Mesenchymal stem cell (in vitro differentiated cells and primary cell): ENCODE measurements around the gene FGF11.
A peak's percentile ranks its signal among the peaks of the same experiment; 100 is the strongest.

Experiments used
- DNase-seq: peaks from one replicate; pipeline ENCODE4 v3.0.0-alpha.2; 2013
- H2AFZ ChIP-seq: one replicate; pipeline ENCODE4 v1.6.1; 2013; ENCODE audit warnings: low read depth, mild to moderate bottlenecking, control low read depth, inconsistent platforms, low read length, moderate library complexity
- H2AK5ac ChIP-seq: 2 replicates; pipeline ENCODE4 v1.6.1; 2013; ENCODE audit warnings: low read length, moderate library complexity, mild to moderate bottlenecking, inconsistent platforms; ENCODE audit not compliant: severe bottlenecking
- H2BK120ac ChIP-seq: one replicate; pipeline ENCODE4 v1.6.1; 2013; ENCODE audit warnings: low read depth, mild to moderate bottlenecking, inconsistent platforms, low read length, moderate library complexity
- H2BK12ac ChIP-seq, 2 experiments: one replicate each; pipeline ENCODE4 v1.6.1; 2013; ENCODE audit warnings: inconsistent platforms in 2 of 2, low read length in 2 of 2, mild to moderate bottlenecking in 2 of 2, moderate library complexity in 2 of 2, control low read depth in 1 of 2
- H2BK15ac ChIP-seq: one replicate; pipeline ENCODE4 v1.6.1; 2013; ENCODE audit warnings: mild to moderate bottlenecking, low read depth, inconsistent platforms; ENCODE audit not compliant: poor library complexity, severe bottlenecking
- H2BK5ac ChIP-seq: 2 replicates; pipeline ENCODE4 v1.6.1; 2013; ENCODE audit warnings: low read depth, mild to moderate bottlenecking, low read length, control low read depth, inconsistent platforms; ENCODE audit not compliant: poor library complexity, severe bottlenecking
- H3K14ac ChIP-seq, 2 experiments: one replicate each; pipeline ENCODE4 v1.6.1; 2013; ENCODE audit warnings: inconsistent platforms in 2 of 2, low read length in 2 of 2, control low read depth in 1 of 2, mild to moderate bottlenecking in 1 of 2, moderate library complexity in 1 of 2
- H3K18ac ChIP-seq, 2 experiments: one replicate each; pipeline ENCODE4 v1.6.1; 2013; ENCODE audit warnings: inconsistent platforms in 2 of 2, low read length in 2 of 2, control low read depth in 1 of 2, low read depth in 1 of 2, mild to moderate bottlenecking in 1 of 2
- H3K23ac ChIP-seq, 2 experiments: one replicate each; pipeline ENCODE4 v1.6.1; 2013; ENCODE audit warnings: inconsistent platforms in 2 of 2, low read length in 2 of 2, mild to moderate bottlenecking in 2 of 2, moderate library complexity in 2 of 2, control low read depth in 1 of 2
- H3K27ac ChIP-seq: 2 replicates; pipeline ENCODE4 v1.5.1; 2013; ENCODE audit warnings: mild to moderate bottlenecking, moderate library complexity, low read length, control low read depth, inconsistent platforms; ENCODE audit not compliant: poor library complexity, severe bottlenecking
- H3K27me3 ChIP-seq, 2 experiments: 2 replicates each; pipeline versions ENCODE4 v1.6.1 to v1.7.0; 2013; ENCODE audit warnings: low read length in 2 of 2, mild to moderate bottlenecking in 2 of 2, moderate library complexity in 2 of 2, control low read depth in 1 of 2, inconsistent platforms in 1 of 2; ENCODE audit not compliant: control insufficient read depth in 1 of 2, insufficient read depth in 1 of 2
- H3K36me3 ChIP-seq, 2 experiments: 2 replicates each; pipeline versions ENCODE4 v1.6.1 to v1.7.0; 2013; ENCODE audit warnings: low read length in 2 of 2, control low read depth in 1 of 2, inconsistent platforms in 1 of 2, low read depth in 1 of 2, mild to moderate bottlenecking in 1 of 2; ENCODE audit not compliant: insufficient read depth in 2 of 2, control insufficient read depth in 1 of 2
- H3K4ac ChIP-seq, 2 experiments: one replicate each; pipeline ENCODE4 v1.6.1; 2013; ENCODE audit warnings: inconsistent platforms in 2 of 2, low read length in 2 of 2, mild to moderate bottlenecking in 2 of 2, moderate library complexity in 2 of 2, control low read depth in 1 of 2, low read depth in 1 of 2
- H3K4me1 ChIP-seq: 2 replicates; pipeline ENCODE4 v1.6.1; 2013; ENCODE audit warnings: low read depth, low read length, control low read depth; ENCODE audit not compliant: control insufficient read depth, insufficient read depth
- H3K4me2 ChIP-seq: 2 replicates; pipeline ENCODE4 v1.6.1; 2013; ENCODE audit warnings: low read length, mild to moderate bottlenecking, inconsistent platforms; ENCODE audit not compliant: poor library complexity, severe bottlenecking
- H3K4me3 ChIP-seq, 2 experiments: 2 replicates each; pipeline versions ENCODE4 v1.5.1 to v1.7.0; 2013; ENCODE audit warnings: low read length in 2 of 2, mild to moderate bottlenecking in 2 of 2, control low read depth in 1 of 2, low read depth in 1 of 2; ENCODE audit not compliant: insufficient read depth in 1 of 2
- H3K79me1 ChIP-seq: replicated peaks from 2 replicates; pipeline ENCODE4 v1.6.1; 2013; ENCODE audit warnings: mild to moderate bottlenecking, control low read depth, low read length, inconsistent platforms; ENCODE audit not compliant: poor library complexity, severe bottlenecking
- H3K9ac ChIP-seq: 2 replicates; pipeline ENCODE4 v1.7.0; 2013; ENCODE audit warnings: mild to moderate bottlenecking, low read length, moderate library complexity
- H3K9me3 ChIP-seq: 2 replicates; pipeline ENCODE4 v1.7.0; 2013; ENCODE audit warnings: mild to moderate bottlenecking, low read length; ENCODE audit not compliant: control insufficient read depth
- H4K8ac ChIP-seq: one replicate; pipeline ENCODE4 v1.6.1; 2013; ENCODE audit warnings: inconsistent platforms, mild to moderate bottlenecking, low read length, moderate library complexity
- H4K91ac ChIP-seq: one replicate; pipeline ENCODE4 v1.6.1; 2013; ENCODE audit warnings: mild to moderate bottlenecking, low read length, inconsistent platforms
- WGBS: methylation state at CpG from one replicate; pipeline ENCODE4 v1.1.7; 2013; ENCODE audit warnings: mixed read lengths; 5-methylcytosine and 5-hydroxymethylcytosine counted together

Gene FGF11

DNA sequence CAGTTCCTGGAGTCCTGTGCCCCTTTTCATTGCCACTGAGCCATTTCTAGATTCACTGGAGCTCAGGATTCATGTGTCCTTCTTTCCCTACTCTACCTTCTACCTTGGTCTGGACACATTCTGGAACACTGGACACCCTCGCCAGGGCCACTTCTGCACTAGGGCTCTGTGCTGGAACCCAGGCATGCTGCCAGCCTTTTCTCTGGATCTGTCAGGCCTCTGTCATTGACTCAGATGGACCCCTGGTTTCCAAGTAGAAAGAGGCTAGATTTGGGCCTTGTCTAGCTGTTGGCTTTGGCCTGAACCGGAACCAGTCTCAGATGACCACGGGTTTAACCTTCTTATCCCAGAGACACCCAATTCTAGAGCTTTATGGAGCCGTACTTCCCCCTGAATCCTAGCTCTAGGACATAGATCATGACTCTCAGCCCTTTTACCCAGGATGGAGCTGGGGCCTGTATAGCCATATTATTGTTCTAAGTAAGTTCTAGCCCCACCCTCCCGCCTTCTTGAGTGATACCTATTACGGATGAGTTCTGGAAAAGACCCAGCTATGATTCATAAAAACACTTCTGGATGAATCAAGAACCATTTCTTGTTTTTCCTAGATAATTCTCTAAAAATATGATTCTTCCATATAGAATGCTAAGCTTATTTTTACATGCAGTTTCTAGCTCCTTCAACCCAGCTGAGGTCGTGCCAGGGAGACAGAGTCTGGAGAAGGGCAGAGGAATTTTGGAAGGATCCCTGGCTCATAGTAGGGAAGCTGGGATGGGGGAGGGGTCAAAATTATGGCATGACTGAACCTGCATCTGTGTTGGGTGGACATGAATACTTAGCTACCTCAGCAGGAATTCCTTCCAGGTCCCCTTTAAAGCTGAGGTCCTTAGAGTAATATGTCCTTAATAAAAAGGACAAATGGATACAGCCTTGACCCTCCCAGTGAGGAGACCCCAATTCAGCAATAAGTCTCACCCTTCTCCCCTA lies 4.5 kb downstream of the FGF11 start:
- 67% methylated on average over 6 of the region's 7 CpGs for WGBS
- Histone ChIP-seq H3K79me1 (peaks cover 1% of the 10 kb centered on the region), H3K4me2 (no peak overlapping the region), H2BK120ac (no peak overlapping the region), H3K27ac (no peak overlapping the region), H3K23ac (no peak overlapping the region), H3K36me3 (no peaks in the 10 kb centered on the region), H3K4ac (no peak overlapping the region), H2BK5ac (no peak overlapping the region), H3K4me3 (no peak overlapping the region), H3K18ac (no peak overlapping the region), H3K4me1 (peaks cover 33% of the 10 kb centered on the region), H3K27me3 (peaks cover 48 to 65% of the 10 kb centered on the region in 2 experiments), H4K91ac (no peak overlapping the region), H2AK5ac (no peak overlapping the region), H3K9me3 (no peaks in the 10 kb centered on the region), H4K8ac (peak overlapping the region; percentile 19), H2BK12ac (no peak overlapping the region), H2AFZ (no peak overlapping the region), H2BK15ac (peak overlapping the region; percentile 65), H3K14ac (no peak overlapping the region), H3K9ac (no peak overlapping the region)
- no peak for DNase-seq

DNA sequence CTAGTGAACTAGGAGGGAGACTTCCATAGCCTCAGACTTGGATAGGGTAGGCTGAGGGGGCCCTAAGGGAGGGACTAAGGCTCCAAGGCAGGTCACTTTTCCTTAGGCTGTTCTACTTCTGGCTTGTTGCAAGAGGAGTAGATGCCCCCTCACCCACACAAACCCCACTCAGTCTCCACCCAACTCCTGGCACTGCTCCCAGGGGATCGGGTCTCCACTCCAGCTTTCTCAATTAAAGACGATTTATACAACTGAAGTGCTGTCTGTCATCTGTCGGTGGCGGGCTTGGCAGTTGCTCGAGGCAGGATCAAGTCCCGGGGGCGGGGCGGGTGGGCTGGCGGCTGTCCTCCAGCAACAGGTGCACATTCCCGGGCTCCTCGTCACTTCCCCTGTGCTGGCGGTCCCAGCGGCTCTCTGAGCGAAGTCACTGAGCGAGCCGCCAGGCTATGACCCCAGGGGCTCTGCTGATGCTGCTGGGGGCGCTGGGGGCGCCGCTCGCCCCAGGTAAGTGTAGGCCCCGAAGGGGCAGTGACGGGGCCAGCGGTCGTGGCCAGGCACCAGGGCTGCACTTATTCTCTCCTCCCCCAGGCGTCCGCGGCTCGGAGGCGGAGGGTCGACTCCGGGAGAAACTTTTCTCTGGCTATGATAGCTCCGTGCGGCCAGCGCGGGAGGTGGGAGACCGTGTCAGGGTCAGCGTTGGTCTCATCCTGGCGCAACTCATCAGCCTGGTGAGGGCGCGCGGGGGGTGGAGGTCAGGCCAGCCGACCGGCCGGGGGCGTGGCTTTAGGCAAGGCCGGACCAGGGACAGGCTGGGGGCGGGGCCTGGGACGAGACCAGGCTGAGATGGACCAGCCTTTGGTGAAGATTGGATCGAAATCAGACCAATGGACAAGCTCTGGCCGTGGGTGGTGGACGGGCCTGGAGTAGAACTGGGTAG lies 5.6 kb downstream of the FGF11 start, which contains the start of gene CHRNB1:
Gene CHRNB1, plus strand, starts transcription at position 380 of the 937 bp plus-strand sequence. Its CDS starts 67 bp downstream, at position 447.
- H3K4ac ChIP-seq: no peak within 1 kb of the TSS
- H3K4me3 ChIP-seq: peak within 1 kb of the TSS; percentile 58 to 67

DNA sequence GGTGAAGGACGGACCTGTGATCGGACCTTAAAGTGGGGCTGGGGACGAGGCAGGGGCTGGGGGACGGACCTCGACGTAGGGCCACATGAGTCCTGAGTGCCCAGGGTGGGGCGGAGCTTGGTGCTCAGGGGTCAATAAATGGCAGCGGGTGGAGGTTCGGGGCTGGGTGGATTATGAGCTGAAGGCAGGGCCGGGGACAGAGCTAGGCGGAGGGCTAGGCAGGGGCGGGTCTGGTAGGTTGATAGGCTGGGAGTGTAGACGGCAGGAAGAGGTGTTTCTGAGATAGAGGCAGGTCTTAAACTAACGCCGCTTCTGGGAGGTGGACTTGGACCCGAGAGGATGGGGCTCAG lies 6.3 kb downstream of the FGF11 start:
- Histone ChIP-seq H3K4me2 (peak overlapping the region; percentile 84), H2BK120ac (no peak overlapping the region), H3K27me3 (peaks cover 39 to 51% of the 10 kb centered on the region in 2 experiments), H3K4me3 (peak overlapping the region; percentile 58 to 67), H3K4me1 (peaks cover 20% of the 10 kb centered on the region), H3K14ac (no peak overlapping the region), H2AFZ (no peak overlapping the region), H3K9ac (no peak overlapping the region), H3K36me3 (no peaks in the 10 kb centered on the region), H3K23ac (no peak overlapping the region), H4K91ac (no peak overlapping the region), H2AK5ac (no peak overlapping the region), H3K79me1 (no peaks in the 10 kb centered on the region), H2BK12ac (no peak overlapping the region), H3K9me3 (no peaks in the 10 kb centered on the region), H3K27ac (no peak overlapping the region), H3K4ac (no peak overlapping the region), H2BK15ac (no peak overlapping the region), H4K8ac (peak overlapping the region; percentile 33), H2BK5ac (no peak overlapping the region), H3K18ac (peak overlapping the region in 1 of 2 experiments; percentile 71)
- 8% methylated on average over 11 of the region's 16 CpGs for WGBS
- no peak for DNase-seq

More for the DNA sequence above, 5.6 kb downstream of the FGF11 start, which contains the start of gene CHRNB1:
- Histone ChIP-seq H4K91ac (no peak within 1 kb of the TSS), H3K36me3 (no peaks in the 10 kb centered on the region), H2BK120ac (no peak within 1 kb of the TSS), H3K14ac (no peak within 1 kb of the TSS), H3K27me3 (peaks cover 39 to 56% of the 10 kb centered on the region in 2 experiments), H2AFZ (peak within 1 kb of the TSS; percentile 78), H3K4me2 (peak within 1 kb of the TSS; percentile 84), H3K27ac (no peak within 1 kb of the TSS), H3K9ac (peak within 1 kb of the TSS; percentile 41), H3K23ac (peak within 1 kb of the TSS in 1 of 2 experiments; percentile 91), H2BK15ac (no peak within 1 kb of the TSS), H3K79me1 (no peaks in the 10 kb centered on the region), H4K8ac (peak within 1 kb of the TSS; percentile 40), H3K18ac (peak within 1 kb of the TSS; percentile 34 to 71), H2BK5ac (no peak within 1 kb of the TSS), H2BK12ac (peak within 1 kb of the TSS in 1 of 2 experiments; percentile 11), H3K9me3 (no peaks in the 10 kb centered on the region), H3K4me1 (peaks cover 25% of the 10 kb centered on the region), H2AK5ac (no peak within 1 kb of the TSS)
- 3% methylated on average over 51 of the region's 51 CpGs for WGBS
- DNase-seq: peak; percentile 57
